GM12878 (cell line): Measurements from ENCODE around the gene PIK3R3. TPM values are rescaled to one million over a fixed set of nuclear protein-coding genes. Genes with fewer than 3 reads are reported as not detected.

Experiments used
- ATAC-seq: fragments of 200-7000 bp; cut with Tn5 transposase; 3 replicates; pipeline ENCODE4 v1.9.1; 2020; ENCODE audit warnings: mild to moderate bottlenecking, moderate library complexity
- BruUV-seq: library from RNA; stranded (reverse); fragments of 400-500 nt; replicated peaks from 2 replicates; lab custom pipeline; 2021; lab: Mats Ljungman, UMichigan
- CTCF ChIA-PET: fragments of 300-600 bp; sonication (Branson Sonifier 250); formaldehyde crosslinking; extraction: SDS; loops from one replicate; lab custom pipeline; 2021; ENCODE audit warnings: inconsistent platforms; lab: Yijun Ruan, JAX
- POLR2A ChIA-PET: fragments of 350-600 bp; formaldehyde crosslinking; extraction: SDS; loops from one replicate; lab custom pipeline; 2021; ENCODE audit warnings: inconsistent platforms; lab: Charles Lee
- RAD21 ChIA-PET: fragments of 300-600 bp; sonication (Branson Sonifier 250); formaldehyde crosslinking; loops from one replicate; lab custom pipeline; 2023; ENCODE audit warnings: antibody characterized with exemption; ENCODE audit not compliant: unreplicated experiment; lab: Charles Lee
- SMC1A ChIA-PET: fragments of 300-600 bp; sonication (Branson Sonifier 250); formaldehyde crosslinking; loops from one replicate; lab custom pipeline; 2023; ENCODE audit not compliant: unreplicated experiment, uncharacterized antibody; lab: Charles Lee
- DNase-seq: peaks from one replicate; pipeline ENCODE4 v3.0.0-alpha.2; 2011; ENCODE audit warnings: low read depth, low spot score
- FAIRE-seq: peaks from 3 replicates; lab custom pipeline; 2011; peaks lifted over from hg19 to GRCh38; lab: Jason Lieb, UNC
- H2AFZ ChIP-seq: 2 replicates; pipeline ENCODE4 v1.6.0; 2011; ENCODE audit warnings: low read depth, low read length, control low read depth; ENCODE audit not compliant: control insufficient read depth
- H3K27ac ChIP-seq: 2 replicates; pipeline ENCODE4 v1.5.1; 2011; ENCODE audit warnings: control low read depth; ENCODE audit not compliant: control insufficient read depth, insufficient read depth
- H3K27me3 ChIP-seq, 2 experiments: replicated peaks in 1 of 2; 2 replicates each; pipeline versions ENCODE4 v1.6.0 to v1.6.1; 2011; ENCODE audit warnings: low read length in 1 of 2; ENCODE audit not compliant: control insufficient read depth in 2 of 2, insufficient read depth in 2 of 2
- H3K36me3 ChIP-seq, 2 experiments: 2 replicates each; pipeline ENCODE4 v1.5.1; 2011; ENCODE audit warnings: low read length in 1 of 2; ENCODE audit not compliant: control insufficient read depth in 2 of 2, insufficient read depth in 2 of 2
- H3K4me1 ChIP-seq: 2 replicates; pipeline ENCODE4 v1.6.1; 2011; ENCODE audit warnings: mild to moderate bottlenecking, low read length, moderate library complexity, mixed read lengths; ENCODE audit not compliant: control insufficient read depth, insufficient read depth
- H3K4me2 ChIP-seq: 2 replicates; pipeline ENCODE4 v1.6.0; 2011; ENCODE audit warnings: control low read depth; ENCODE audit not compliant: control insufficient read depth, insufficient read depth
- H3K4me3 ChIP-seq: fragments of 200-600 bp; sonication (generic); 2 replicates; pipeline ENCODE4 v1.5.1; 2016
- H3K79me2 ChIP-seq: 2 replicates; pipeline ENCODE4 v1.6.0; 2011; ENCODE audit warnings: low read length; ENCODE audit not compliant: control insufficient read depth, insufficient read depth
- H3K9ac ChIP-seq: 2 replicates; pipeline ENCODE4 v1.8.0; 2011; ENCODE audit warnings: low read length, control low read depth, mixed read lengths; ENCODE audit not compliant: control insufficient read depth, insufficient read depth
- H3K9me3 ChIP-seq: replicated peaks from 3 replicates; pipeline ENCODE4 v1.5.1; 2011; ENCODE audit warnings: mild to moderate bottlenecking, low read length; ENCODE audit not compliant: control insufficient read depth, insufficient read depth
- H4K20me1 ChIP-seq: 2 replicates; pipeline ENCODE4 v1.6.0; 2011; ENCODE audit not compliant: control insufficient read depth, insufficient read depth
- CBFB ChIP-seq: IDR thresholded peaks from 2 replicates; pipeline ENCODE4 v1.6.1; 2016; ENCODE audit warnings: antibody characterized with exemption, low read depth
- CHD1 ChIP-seq: IDR thresholded peaks from 2 replicates; pipeline ENCODE4 v1.6.1; 2012; ENCODE audit warnings: low read depth, low read length, improper control_type of control experiment
- CHD2 ChIP-seq: IDR thresholded peaks from 2 replicates; pipeline ENCODE4 v1.6.1; 2011; ENCODE audit warnings: low read depth, low read length, improper control_type of control experiment, borderline replicate concordance
- CREM ChIP-seq: IDR thresholded peaks from 2 replicates; pipeline ENCODE4 v1.6.1; 2014; ENCODE audit warnings: antibody characterized with exemption, low read depth
- HSF1 ChIP-seq: fragments of 150-350 bp; IDR thresholded peaks from 2 replicates; pipeline ENCODE4 v1.6.1; 2014; ENCODE audit warnings: mild to moderate bottlenecking, low read depth, low read length
- IKZF1 ChIP-seq: fragments of 450-650 bp; conservative IDR thresholded peaks from 2 replicates; pipeline ENCODE4 v1.6.1; 2017; ENCODE audit warnings: antibody characterized with exemption, mild to moderate bottlenecking
- MTA3 ChIP-seq: IDR thresholded peaks from 2 replicates; pipeline ENCODE4 v1.6.1; 2012; ENCODE audit warnings: low read length, inconsistent platforms, borderline replicate concordance
- MYB ChIP-seq: fragments of 150-350 bp; IDR thresholded peaks from 2 replicates; pipeline ENCODE4 v1.6.1; 2014; ENCODE audit warnings: mild to moderate bottlenecking, low read depth, low read length, borderline replicate concordance
- NFIC ChIP-seq: IDR thresholded peaks from 2 replicates; pipeline ENCODE4 v1.6.1; 2012; ENCODE audit warnings: low read depth, mild to moderate bottlenecking, inconsistent platforms, low read length, moderate library complexity
- PAX5 ChIP-seq: IDR thresholded peaks from 2 replicates; pipeline ENCODE4 v1.6.1; 2011; ENCODE audit warnings: low read depth, low read length, borderline replicate concordance
- RUNX3 ChIP-seq: IDR thresholded peaks from 2 replicates; pipeline ENCODE4 v1.6.1; 2012; ENCODE audit warnings: low read length, inconsistent platforms
- SREBF1 ChIP-seq: IDR thresholded peaks from 2 replicates; pipeline ENCODE4 v1.6.1; 2012; ENCODE audit warnings: mild to moderate bottlenecking, low read length
- STAT1 ChIP-seq: fragments of 450-650 bp; conservative IDR thresholded peaks from 2 replicates; pipeline ENCODE4 v1.6.1; 2014; ENCODE audit warnings: antibody characterized with exemption, mild to moderate bottlenecking
- STAT3 ChIP-seq: IDR thresholded peaks from 2 replicates; pipeline ENCODE4 v1.6.1; 2011; ENCODE audit warnings: low read depth, low read length, improper control_type of control experiment
- ZBTB40 ChIP-seq: fragments of 450-650 bp; IDR thresholded peaks from 2 replicates; pipeline ENCODE4 v1.6.1; 2016; ENCODE audit warnings: mild to moderate bottlenecking, moderate library complexity, borderline replicate concordance
- ZNF687 ChIP-seq: fragments of 450-650 bp; IDR thresholded peaks from 2 replicates; pipeline ENCODE4 v1.6.1; 2017; ENCODE audit warnings: mild to moderate bottlenecking, moderate library complexity
- WGBS: methylation state at CpG from one replicate; pipeline ENCODE4 v1.1.6; 2016; ENCODE audit warnings: low lambda C conversion rate; ENCODE audit not compliant: insufficient replicate concordance, insufficient coverage; ENCODE audit errors: missing lambda C conversion rate; 5-methylcytosine and 5-hydroxymethylcytosine counted together
- in situ Hi-C: fragments of 300-500 bp; cut with MboI; formaldehyde crosslinking; loops from 9 replicates; pipeline ENCODE4 v1.14.3; 2018; ENCODE audit warnings: mixed read lengths
- intact Hi-C: fragments of 100-400 bp; cut with micrococcal nuclease; formaldehyde crosslinking; loops from one replicate; pipeline ENCODE4 v1.14.2; 2022; ENCODE audit not compliant: unreplicated experiment
- polyA plus RNA-seq, 11 experiments: library from polyadenylated mRNA; depleted of rRNA in 4 of 11; unstranded in 6 of 11; stranded (reverse) in 5 of 11; fragments of >200 nt; fragmentation: Nextera tagmentation in 4 of 11; fragmentation: Illumina TruSeq in 1 of 11; extraction: Ambion mirVana in 4 of 11; extraction: Trizol in 1 of 11; gene quantifications; 1 replicate in 1 of 11; 2 replicates in 10 of 11; pipeline versions ENCODE4 v1.2.1 to v1.2.3, GENCODE V29; 2011 to 2016; ENCODE audit warnings: inconsistent platforms in 2 of 11, missing spikeins in 2 of 11, low read depth in 1 of 11
- total RNA-seq, 4 experiments: library from RNA; depleted of rRNA in 3 of 4; stranded (reverse); fragments of >200 nt in 3 of 4; fragmentation: Illumina TruSeq in 1 of 4; extraction: Trizol in 1 of 4; gene quantifications; 2 replicates each; pipeline versions ENCODE4 v1.2.1 to v1.2.3, GENCODE V29; 2013 to 2021

PIK3R3 gene
- total and polyA plus RNA-seq, 10 of the 15 experiments (the other 5 are each of a cell fraction or from before 2014, with no cell fraction given) = 4.8 to 27.0 (median 19.8) TPM

GRCh38 chr1:46011121-46011695 is 121.2 kb downstream of the PIK3R3 start:
- Histone ChIP-seq H3K4me3 (no peak overlapping the region), H2AFZ (no peak overlapping the region), H3K79me2 (no peaks in the 10 kb centered on the region), H3K9ac (no peak overlapping the region), H3K9me3 (no peaks in the 10 kb centered on the region), H3K36me3 (peaks cover 4 to 16% of the 10 kb centered on the region in 2 experiments; a peak in 3 of 4 replicates), H3K4me1 (no peaks in the 10 kb centered on the region), H3K4me2 (no peak overlapping the region), H3K27ac (no peak overlapping the region), H4K20me1 (no peaks in the 10 kb centered on the region), H3K27me3 (no peaks in the 10 kb centered on the region)
- ChIA-PET RAD21 (no interaction called here), CTCF (interaction anchor here (0.7 to 1.2 kb wide), 4 partner anchors 45 to 213 kb away, joined by 3 to 6 read pairs (median 3); no protein-coding TSS in a partner anchor), POLR2A (no interaction called here), SMC1A (interaction anchor here (0.6 kb wide), 1 partner anchor 48 kb away, joined by 3 read pairs; no protein-coding TSS in a partner anchor)
- FAIRE-seq (no peak), ATAC-seq (no peak), DNase-seq (no peak)
- BruUV-seq = no TSS peak
- in situ Hi-C loops (no loop called here), intact Hi-C loops (no loop called here)
- WGBS = 76% methylated on average over 7 of the region's 7 CpGs
- no peak for TF ChIP-seq ZNF687
- TF ChIP-seq ZBTB40 = no peak
- TF ChIP-seq MYB = no peak
- no peak for TF ChIP-seq STAT3
- no peak for TF ChIP-seq NFIC
- no peak for TF ChIP-seq CHD2
- TF ChIP-seq PAX5 = no peak
- TF ChIP-seq MTA3 = no peak
- no peak for TF ChIP-seq CBFB
- TF ChIP-seq IKZF1 = no peak
- no peak for TF ChIP-seq CHD1
- no peak for TF ChIP-seq SREBF1
- no peak for TF ChIP-seq HSF1
- no peak for TF ChIP-seq CREM
- no peak for TF ChIP-seq STAT1
- no peak for TF ChIP-seq RUNX3
